GM21526 (cell line): Measurements from ENCODE around the gene TBC1D10B.
A peak's percentile ranks its signal among the peaks of the same experiment; 100 is the strongest.
"Not testable (repeated sequence)": the region's sequence is repeated elsewhere in the genome, so short reads cannot be mapped to it uniquely, and the experiment has no call there.

Source experiments
- ATAC-seq: cut with Tn5 transposase; IDR thresholded peaks from one replicate; pipeline ENCODE4 v1.9.1; 2021; ENCODE audit warnings: moderate library complexity; ENCODE audit not compliant: unreplicated experiment, low FRiP score

Gene TBC1D10B

GRCh38 chr16:30356401-30357084 is 13.8 kb downstream of the TBC1D10B start:
- no peak for ATAC-seq

- ATAC-seq, result no peak
Measured at GRCh38 chr16:30355954-30356308, 14.4 kb downstream of the TBC1D10B start.

DNA sequence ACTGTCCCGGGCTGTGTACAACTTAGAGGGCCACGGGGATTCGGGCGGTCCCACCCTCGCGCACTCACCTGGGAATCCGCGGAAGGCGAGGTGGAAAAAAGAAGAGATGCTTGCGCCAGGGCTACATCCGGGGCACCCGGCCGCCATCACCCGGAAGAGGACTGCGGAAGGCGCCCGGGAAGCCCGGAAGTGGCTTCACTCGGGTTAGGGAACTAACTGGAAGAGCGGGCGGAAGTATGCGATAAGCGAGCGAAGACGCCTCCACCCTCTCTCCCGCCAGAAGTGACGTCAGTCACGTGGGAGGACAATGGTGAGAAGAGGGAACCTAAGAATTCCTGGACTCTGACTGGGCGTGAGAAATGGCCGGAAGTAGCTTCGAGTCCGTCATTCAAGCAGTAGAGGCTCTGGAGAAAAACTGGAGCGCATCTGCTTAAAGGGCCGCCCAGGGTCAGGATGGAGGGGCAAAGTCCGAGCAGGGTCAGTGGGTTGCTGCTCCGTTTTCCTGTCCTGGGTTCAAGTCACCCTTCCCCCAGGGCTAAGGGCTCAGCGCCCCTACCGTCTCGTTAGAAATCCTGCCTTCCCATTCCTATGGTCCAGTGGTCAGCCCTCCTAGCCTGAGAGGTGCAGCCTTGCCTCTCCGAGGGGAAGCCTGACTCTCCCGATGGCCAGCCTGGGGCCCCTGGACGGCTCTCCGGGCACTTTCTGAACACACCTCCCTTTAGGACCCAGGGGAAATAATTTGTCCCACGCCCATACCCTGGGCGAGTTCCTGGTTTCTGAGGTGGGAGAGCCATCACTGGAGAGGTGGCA is 14.9 kb downstream of the TBC1D10B start, which contains the start of gene CD2BP2:
CD2BP2 (minus strand) TSS at position 165 of the 810 bp plus-strand sequence. CDS start 627 bp downstream, outside the sequence.
- peak; percentile 45 for ATAC-seq

- ATAC-seq, result peak; percentile 2
Measured at GRCh38 chr16:30354423-30355143, 15.7 kb downstream of the TBC1D10B start.

- ATAC-seq, result no peak
Measured at GRCh38 chr16:30353438-30354129, 16.7 kb downstream of the TBC1D10B start.

DNA sequence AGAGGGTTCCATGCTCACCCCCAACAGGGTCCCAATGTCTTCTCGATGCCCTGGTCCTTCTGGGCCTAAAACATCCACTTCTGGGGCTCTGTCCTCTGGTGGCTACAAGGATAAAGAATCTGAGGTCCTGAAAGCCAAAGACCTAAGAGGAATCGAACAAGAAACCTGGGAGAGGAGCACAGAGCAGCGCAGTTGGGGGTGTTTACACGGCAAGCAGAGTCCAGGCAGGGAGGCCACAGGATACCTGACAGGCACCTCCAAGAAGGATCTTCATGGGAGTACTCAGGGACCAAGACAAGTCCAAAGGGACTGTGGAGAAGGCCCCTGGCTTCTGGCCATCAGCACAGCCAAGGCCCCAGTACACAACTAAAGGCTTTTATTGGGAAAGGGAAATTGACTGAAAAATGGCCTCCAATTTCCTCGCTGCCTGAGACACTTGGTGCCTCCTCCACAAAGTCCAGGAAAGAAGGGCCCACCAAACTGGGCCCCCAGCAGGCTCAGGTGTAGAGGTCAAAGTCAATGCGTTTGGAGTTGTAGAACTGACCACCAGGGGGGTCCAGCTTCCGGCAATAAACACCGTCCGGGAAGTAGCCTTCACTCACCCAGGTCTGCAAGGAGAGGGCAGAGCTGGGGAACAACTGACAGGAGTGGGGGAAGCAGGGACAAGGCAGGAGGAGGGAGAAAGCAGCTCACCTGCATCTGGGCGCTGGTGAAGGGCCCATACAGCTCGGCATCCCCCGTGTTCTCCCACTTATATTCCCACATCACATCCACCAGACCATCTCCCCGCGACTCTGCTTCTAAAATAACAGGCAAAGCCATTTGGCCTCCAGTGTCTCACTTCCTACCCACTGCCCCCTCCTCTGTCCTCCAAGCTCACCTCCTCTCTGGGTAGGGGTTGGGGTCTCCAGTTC is 17.5 kb downstream of the TBC1D10B start:
- no peak for ATAC-seq

GRCh38 chr16:30351586-30352419 is 18.5 kb downstream of the TBC1D10B start:
- ATAC-seq, result no peak

DNA sequence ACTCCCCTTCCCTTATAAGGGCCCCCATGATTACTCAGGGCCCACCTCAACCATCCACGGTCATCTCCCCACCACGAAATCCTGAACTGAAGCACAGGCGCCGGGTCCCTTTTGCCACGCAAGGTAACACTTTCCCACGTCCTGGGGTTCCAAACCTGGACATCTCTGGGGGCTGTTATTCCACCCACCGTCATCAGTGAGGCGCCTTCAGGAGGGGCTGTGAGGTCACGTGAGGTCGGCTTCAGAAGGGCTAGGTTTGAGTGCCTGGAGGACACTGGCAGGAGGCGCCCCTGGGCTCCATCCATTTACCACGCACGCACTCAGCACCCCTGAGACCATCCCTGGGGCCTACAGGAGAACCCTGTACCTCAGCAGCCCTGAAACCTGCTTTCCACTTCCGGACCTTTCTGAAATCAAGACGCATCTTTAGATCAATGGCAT is 19.3 kb downstream of the TBC1D10B start:
- ATAC-seq, result no peak

- ATAC-seq, result no peak
Measured at GRCh38 chr16:30350134-30350871, 20.0 kb downstream of the TBC1D10B start.

GRCh38 chr16:30349675-30350074 is 20.6 kb downstream of the TBC1D10B start:
- no peak for ATAC-seq

- ATAC-seq, result no peak
Measured at GRCh38 chr16:30348929-30349328, 21.4 kb downstream of the TBC1D10B start.

GRCh38 chr16:30348113-30348512 is 22.2 kb downstream of the TBC1D10B start:
- no peak for ATAC-seq

- ATAC-seq, result no peak
Measured at GRCh38 chr16:30346286-30346685, 24.0 kb downstream of the TBC1D10B start.

- ATAC-seq, result not testable (repeated sequence)
Measured at GRCh38 chr16:30343491-30343820, 26.8 kb downstream of the TBC1D10B start.

GRCh38 chr16:30342751-30343490 is 27.4 kb downstream of the TBC1D10B start:
- no peak for ATAC-seq

DNA sequence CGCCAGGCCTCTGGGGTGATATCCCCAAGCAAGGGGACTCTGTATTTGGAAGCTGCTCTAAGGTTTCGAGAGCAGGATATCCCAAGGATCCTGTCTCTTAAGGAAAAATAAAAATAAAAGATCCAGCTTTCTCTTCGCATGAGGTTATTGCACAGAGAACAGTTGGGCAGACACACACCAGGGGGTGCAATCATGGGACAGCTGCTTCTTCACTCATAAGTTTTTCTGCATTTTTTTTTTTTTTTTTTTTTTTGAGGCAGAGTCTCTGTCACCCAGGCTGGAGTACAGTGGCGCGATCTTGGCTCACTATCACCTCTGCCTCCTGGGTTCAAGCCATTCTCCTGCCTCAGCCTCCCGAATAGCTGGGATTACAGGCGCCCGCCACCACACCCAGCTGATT is 28.3 kb downstream of the TBC1D10B start:
- not testable (repeated sequence) for ATAC-seq

DNA sequence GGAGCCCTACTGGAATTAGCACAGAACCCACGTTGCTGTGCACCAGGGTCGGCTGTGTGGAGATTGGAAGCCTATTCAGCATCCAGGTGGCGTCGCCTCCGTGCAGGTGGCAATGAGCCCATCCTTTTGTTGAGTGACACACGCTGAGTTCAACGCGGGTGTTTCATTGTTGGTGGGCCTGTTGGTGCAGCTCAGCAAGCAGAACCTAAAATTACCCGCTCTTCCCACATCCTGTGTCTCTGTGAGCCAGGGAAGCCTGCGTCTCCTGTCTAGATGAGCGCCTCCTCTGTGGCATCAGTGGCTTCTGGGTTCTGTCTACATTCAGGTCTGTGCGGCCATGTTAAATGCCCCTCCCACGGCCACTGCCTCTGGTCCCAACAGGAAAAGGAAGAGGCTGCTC is 29.7 kb downstream of the TBC1D10B start:
- no peak for ATAC-seq
